Neural cell (in vitro differentiated cells): ENCODE data around the gene ZHX3. TPM values are rescaled to one million over a fixed set of nuclear protein-coding genes. Genes with fewer than 3 reads are reported as not detected.

Source experiments
- H2AFZ ChIP-seq: fragments of 200-600, 300-800 bp; sonication (generic), shearing (Covaris generic); 2 replicates; pipeline ENCODE4 v1.6.0; 2014; ENCODE audit warnings: low read depth, mild to moderate bottlenecking, antibody characterized with exemption, low read length, moderate library complexity
- H3F3A ChIP-seq: fragments of 200-600 bp; shearing (Covaris generic); 2 replicates; pipeline ENCODE4 v1.6.1; 2016; ENCODE audit warnings: mild to moderate bottlenecking, moderate library complexity, mixed read lengths, antibody characterized with exemption, low read length; ENCODE audit not compliant: insufficient read depth, poor library complexity, severe bottlenecking
- H3K27ac ChIP-seq: fragments of 200-600, 300-800 bp; sonication (generic), shearing (Covaris generic); 2 replicates; pipeline ENCODE4 v1.5.1; 2014; ENCODE audit warnings: mild to moderate bottlenecking, low read length, moderate library complexity
- H3K27me3 ChIP-seq: fragments of 300-800, 200-600 bp; sonication (generic), shearing (Covaris generic); 2 replicates; pipeline ENCODE4 v1.6.0; 2014; ENCODE audit warnings: mild to moderate bottlenecking, low read depth, low read length, moderate library complexity; ENCODE audit not compliant: insufficient read depth
- H3K36me3 ChIP-seq: fragments of 300-800, 200-600 bp; sonication (generic), shearing (Covaris generic); 2 replicates; pipeline ENCODE4 v1.5.1; 2014; ENCODE audit warnings: mild to moderate bottlenecking, antibody characterized with exemption, low read length, moderate library complexity; ENCODE audit not compliant: insufficient read depth
- H3K4me2 ChIP-seq: fragments of 300-800, 200-600 bp; sonication (generic), shearing (Covaris generic); 2 replicates; pipeline ENCODE4 v1.6.0; 2014; ENCODE audit warnings: mild to moderate bottlenecking, low read length
- H3K4me3 ChIP-seq: fragments of 300-800, 200-600 bp; sonication (generic), shearing (Covaris generic); 2 replicates; pipeline ENCODE4 v1.5.1; 2014; ENCODE audit warnings: mild to moderate bottlenecking, low read length, moderate library complexity
- H3K79me2 ChIP-seq: fragments of 200-600 bp; shearing (Covaris generic); replicated peaks from 2 replicates; pipeline ENCODE4 v1.6.0; 2014; ENCODE audit warnings: mild to moderate bottlenecking, low read length, moderate library complexity; ENCODE audit not compliant: insufficient read depth
- H3K9ac ChIP-seq: fragments of 300-800, 200-600 bp; sonication (generic), shearing (Covaris generic); 2 replicates; pipeline ENCODE4 v1.6.1; 2016; ENCODE audit warnings: mild to moderate bottlenecking, low read length, mixed read lengths
- H3K9me2 ChIP-seq: fragments of 200-600 bp; shearing (Covaris generic); 2 replicates; pipeline ENCODE4 v1.6.1; 2016; ENCODE audit warnings: mild to moderate bottlenecking, low read length, mixed read lengths; ENCODE audit not compliant: insufficient read depth
- H3K9me3 ChIP-seq: fragments of 200-600, 300-800 bp; sonication (generic), shearing (Covaris generic); 2 replicates; pipeline ENCODE4 v1.6.1; 2016; ENCODE audit warnings: mild to moderate bottlenecking, mixed run types, low read length, moderate library complexity, mixed read lengths
- H4K20me1 ChIP-seq: fragments of 200-600 bp; shearing (Covaris generic); 2 replicates; pipeline ENCODE4 v1.6.1; 2016; ENCODE audit warnings: mild to moderate bottlenecking, mixed run types; ENCODE audit not compliant: insufficient read depth
- EP300 ChIP-seq: fragments of 450-650 bp; conservative IDR thresholded peaks from 2 replicates; pipeline ENCODE4 v1.6.1; 2014; ENCODE audit warnings: antibody characterized with exemption, mild to moderate bottlenecking, moderate library complexity; ENCODE audit not compliant: poor library complexity, severe bottlenecking
- EZH2 ChIP-seq: fragments of 200-600, 300-800 bp; shearing (Covaris generic), sonication (generic); IDR thresholded peaks from 2 replicates; pipeline ENCODE4 v1.6.1; 2014; ENCODE audit warnings: antibody characterized with exemption, low read length, borderline replicate concordance, mild to moderate bottlenecking; ENCODE audit not compliant: insufficient read depth, poor library complexity, severe bottlenecking
- MXI1 ChIP-seq: fragments of 450-650 bp; conservative IDR thresholded peaks from 2 replicates; pipeline ENCODE4 v1.6.1; 2014; ENCODE audit warnings: antibody characterized with exemption, mild to moderate bottlenecking; ENCODE audit not compliant: poor library complexity, severe bottlenecking
- POLR2AphosphoS5 ChIP-seq: IDR thresholded peaks from 2 replicates; pipeline ENCODE4 v1.6.1; 2012
- RAD21 ChIP-seq: fragments of 450-650 bp; conservative IDR thresholded peaks from 2 replicates; pipeline ENCODE4 v1.6.1; 2014; ENCODE audit warnings: antibody characterized with exemption, mild to moderate bottlenecking, moderate library complexity
- SMC3 ChIP-seq: fragments of 450-650 bp; conservative IDR thresholded peaks from 2 replicates; pipeline ENCODE4 v1.6.1; 2014; ENCODE audit warnings: antibody characterized with exemption, mild to moderate bottlenecking, moderate library complexity; ENCODE audit not compliant: poor library complexity
- TAF1 ChIP-seq: IDR thresholded peaks from 2 replicates; pipeline ENCODE4 v1.6.1; 2012; ENCODE audit warnings: low read depth
- polyA plus RNA-seq: library from polyadenylated mRNA; depleted of rRNA; stranded (reverse); fragments of >200 nt; gene quantifications from 2 replicates; pipeline ENCODE4 v1.2.3, GENCODE V29; 2014
- TF ChIP-seq, protein P1 (sequence below): IDR thresholded peaks from 2 replicates; pipeline ENCODE4 v1.6.1; 2012; ENCODE audit warnings: borderline replicate concordance
- TF ChIP-seq, protein P2 (sequence below): fragments of 450-650 bp; IDR thresholded peaks from 2 replicates; pipeline ENCODE4 v1.5.1; 2014; ENCODE audit warnings: antibody characterized with exemption, mild to moderate bottlenecking, moderate library complexity; ENCODE audit not compliant: poor library complexity, severe bottlenecking

Gene ZHX3
- polyA plus RNA-seq, 1 donor from 2014 or later: 10.3 TPM

DNA sequence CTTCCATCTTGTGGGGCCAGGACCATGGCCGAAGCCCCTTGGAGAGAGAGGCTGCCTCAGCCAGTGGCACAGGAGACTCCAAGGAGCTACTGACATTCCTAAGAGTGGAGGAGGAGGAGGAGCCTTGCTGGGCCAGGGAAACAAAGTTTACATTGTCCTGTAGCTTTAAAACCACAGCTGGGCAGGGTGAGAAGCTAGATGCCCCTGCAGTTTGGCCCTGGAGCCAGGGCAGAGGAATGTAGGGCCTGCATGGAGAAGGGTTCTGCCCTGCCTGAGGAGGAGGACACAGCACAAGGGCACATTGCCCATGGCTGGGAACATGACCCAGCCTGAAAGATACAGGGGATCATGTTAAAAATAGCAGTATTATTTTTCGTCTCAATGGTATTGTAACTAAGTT, 142.7 kb downstream of the ZHX3 start:
- Histone ChIP-seq H3K36me3 (no peaks in the 10 kb centered on the region), H3K4me3 (no peak overlapping the region), H3K27me3 (no peaks in the 10 kb centered on the region), H3K9ac (no peak overlapping the region), H3K9me2 (no peaks in the 10 kb centered on the region), H3F3A (no peaks in the 10 kb centered on the region), H3K79me2 (no peaks in the 10 kb centered on the region), H3K9me3 (no peaks in the 10 kb centered on the region), H2AFZ (no peak overlapping the region), H4K20me1 (no peaks in the 10 kb centered on the region), H3K4me2 (no peak overlapping the region), H3K27ac (no peak overlapping the region)
- TF ChIP-seq EZH2: no peak
- no peak for TF ChIP-seq SMC3
- TF ChIP-seq, protein P1, sequence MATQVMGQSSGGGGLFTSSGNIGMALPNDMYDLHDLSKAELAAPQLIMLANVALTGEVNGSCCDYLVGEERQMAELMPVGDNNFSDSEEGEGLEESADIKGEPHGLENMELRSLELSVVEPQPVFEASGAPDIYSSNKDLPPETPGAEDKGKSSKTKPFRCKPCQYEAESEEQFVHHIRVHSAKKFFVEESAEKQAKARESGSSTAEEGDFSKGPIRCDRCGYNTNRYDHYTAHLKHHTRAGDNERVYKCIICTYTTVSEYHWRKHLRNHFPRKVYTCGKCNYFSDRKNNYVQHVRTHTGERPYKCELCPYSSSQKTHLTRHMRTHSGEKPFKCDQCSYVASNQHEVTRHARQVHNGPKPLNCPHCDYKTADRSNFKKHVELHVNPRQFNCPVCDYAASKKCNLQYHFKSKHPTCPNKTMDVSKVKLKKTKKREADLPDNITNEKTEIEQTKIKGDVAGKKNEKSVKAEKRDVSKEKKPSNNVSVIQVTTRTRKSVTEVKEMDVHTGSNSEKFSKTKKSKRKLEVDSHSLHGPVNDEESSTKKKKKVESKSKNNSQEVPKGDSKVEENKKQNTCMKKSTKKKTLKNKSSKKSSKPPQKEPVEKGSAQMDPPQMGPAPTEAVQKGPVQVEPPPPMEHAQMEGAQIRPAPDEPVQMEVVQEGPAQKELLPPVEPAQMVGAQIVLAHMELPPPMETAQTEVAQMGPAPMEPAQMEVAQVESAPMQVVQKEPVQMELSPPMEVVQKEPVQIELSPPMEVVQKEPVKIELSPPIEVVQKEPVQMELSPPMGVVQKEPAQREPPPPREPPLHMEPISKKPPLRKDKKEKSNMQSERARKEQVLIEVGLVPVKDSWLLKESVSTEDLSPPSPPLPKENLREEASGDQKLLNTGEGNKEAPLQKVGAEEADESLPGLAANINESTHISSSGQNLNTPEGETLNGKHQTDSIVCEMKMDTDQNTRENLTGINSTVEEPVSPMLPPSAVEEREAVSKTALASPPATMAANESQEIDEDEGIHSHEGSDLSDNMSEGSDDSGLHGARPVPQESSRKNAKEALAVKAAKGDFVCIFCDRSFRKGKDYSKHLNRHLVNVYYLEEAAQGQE: no peak
- TF ChIP-seq, protein P2, sequence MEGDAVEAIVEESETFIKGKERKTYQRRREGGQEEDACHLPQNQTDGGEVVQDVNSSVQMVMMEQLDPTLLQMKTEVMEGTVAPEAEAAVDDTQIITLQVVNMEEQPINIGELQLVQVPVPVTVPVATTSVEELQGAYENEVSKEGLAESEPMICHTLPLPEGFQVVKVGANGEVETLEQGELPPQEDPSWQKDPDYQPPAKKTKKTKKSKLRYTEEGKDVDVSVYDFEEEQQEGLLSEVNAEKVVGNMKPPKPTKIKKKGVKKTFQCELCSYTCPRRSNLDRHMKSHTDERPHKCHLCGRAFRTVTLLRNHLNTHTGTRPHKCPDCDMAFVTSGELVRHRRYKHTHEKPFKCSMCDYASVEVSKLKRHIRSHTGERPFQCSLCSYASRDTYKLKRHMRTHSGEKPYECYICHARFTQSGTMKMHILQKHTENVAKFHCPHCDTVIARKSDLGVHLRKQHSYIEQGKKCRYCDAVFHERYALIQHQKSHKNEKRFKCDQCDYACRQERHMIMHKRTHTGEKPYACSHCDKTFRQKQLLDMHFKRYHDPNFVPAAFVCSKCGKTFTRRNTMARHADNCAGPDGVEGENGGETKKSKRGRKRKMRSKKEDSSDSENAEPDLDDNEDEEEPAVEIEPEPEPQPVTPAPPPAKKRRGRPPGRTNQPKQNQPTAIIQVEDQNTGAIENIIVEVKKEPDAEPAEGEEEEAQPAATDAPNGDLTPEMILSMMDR: no peak
- TF ChIP-seq TAF1: no peak
- TF ChIP-seq EP300: no peak
- no peak for TF ChIP-seq MXI1
- no peak for TF ChIP-seq POLR2AphosphoS5
- no peak for TF ChIP-seq RAD21

DNA sequence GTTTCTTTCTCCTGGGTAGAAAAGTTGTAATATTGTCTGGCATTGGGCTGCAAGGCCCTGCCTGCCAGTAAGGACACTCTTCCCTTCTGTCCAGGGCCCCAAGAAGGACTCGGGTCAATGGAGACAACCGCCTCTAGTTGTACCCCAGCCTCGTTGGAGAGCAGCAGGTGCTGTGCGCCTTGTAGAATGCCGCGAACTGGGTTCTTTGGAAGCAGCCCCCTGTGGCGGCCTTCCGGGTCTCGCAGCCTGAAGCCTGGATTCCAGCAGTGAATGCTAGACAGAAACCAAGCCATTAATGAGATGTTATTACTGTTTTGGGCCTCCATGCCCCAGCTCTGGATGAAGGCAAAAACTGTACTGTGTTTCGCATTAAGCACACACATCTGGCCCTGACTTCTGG, 143.2 kb downstream of the ZHX3 start:
- Histone ChIP-seq H3K9me3 (no peaks in the 10 kb centered on the region), H2AFZ (no peak overlapping the region), H4K20me1 (no peaks in the 10 kb centered on the region), H3K9ac (no peak overlapping the region), H3F3A (no peaks in the 10 kb centered on the region), H3K9me2 (no peaks in the 10 kb centered on the region), H3K27ac (no peak overlapping the region), H3K27me3 (no peaks in the 10 kb centered on the region), H3K4me2 (no peak overlapping the region), H3K79me2 (no peaks in the 10 kb centered on the region), H3K36me3 (no peaks in the 10 kb centered on the region), H3K4me3 (no peak overlapping the region)
- TF ChIP-seq EP300 (no peak), TAF1 (no peak), RAD21 (no peak)

DNA sequence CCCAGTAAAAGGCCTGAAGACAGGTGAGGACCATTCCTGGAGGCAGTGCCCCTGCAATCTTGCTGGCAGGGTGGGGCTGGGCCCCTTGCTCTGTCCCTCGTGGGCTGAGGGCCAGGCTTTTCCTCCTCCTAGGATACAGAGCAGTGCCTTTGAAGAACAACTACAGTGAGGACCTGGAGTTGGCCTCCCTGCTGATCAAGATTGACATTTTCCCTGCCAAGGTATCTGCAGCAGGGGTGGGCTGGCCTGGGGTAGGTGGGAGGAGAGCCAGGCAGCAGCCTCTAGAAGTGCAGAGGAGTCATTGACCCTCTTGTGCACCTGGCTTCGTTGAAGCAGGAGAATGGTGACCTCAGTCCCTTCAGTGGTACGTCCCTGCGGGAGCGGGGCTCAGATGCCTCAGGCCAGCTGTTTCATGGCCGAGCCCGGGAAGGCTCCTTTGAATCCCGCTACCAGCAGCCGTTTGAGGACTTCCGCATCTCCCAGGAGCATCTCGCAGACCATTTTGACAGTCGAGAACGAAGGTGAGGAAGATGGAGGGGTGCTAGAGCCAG, 143.7 kb downstream of the ZHX3 start:
- Histone ChIP-seq H3K27ac (no peak overlapping the region), H3K9ac (no peak overlapping the region), H3K4me3 (no peak overlapping the region), H3K27me3 (no peaks in the 10 kb centered on the region), H3K9me2 (no peaks in the 10 kb centered on the region), H3K9me3 (no peaks in the 10 kb centered on the region), H4K20me1 (no peaks in the 10 kb centered on the region), H2AFZ (no peak overlapping the region), H3F3A (no peaks in the 10 kb centered on the region), H3K36me3 (no peaks in the 10 kb centered on the region), H3K4me2 (no peak overlapping the region), H3K79me2 (no peaks in the 10 kb centered on the region)
- TF ChIP-seq MXI1 (no peak), RAD21 (no peak), EZH2 (no peak), SMC3 (no peak), EP300 (no peak)
- TF ChIP-seq, protein P1: no peak
